A549 (cell line): Measurements from ENCODE around the gene LAMC2.

Experiments used
- CTCF ChIP-seq: fragments of >200 bp; sonication (Bioruptor Twin); formaldehyde crosslinking; IDR thresholded peaks from 3 replicates; pipeline ENCODE4 v1.5.1; 2016
- EP300 ChIP-seq, 2 experiments: fragments of >200 bp; sonication (Bioruptor Twin); formaldehyde crosslinking; IDR thresholded peaks; 2 replicates in 1 of 2; 3 replicates in 1 of 2; pipeline ENCODE4 v1.6.1; 2016 to 2017
- ESRRA ChIP-seq: fragments of 150-350 bp; IDR thresholded peaks from 2 replicates; pipeline ENCODE4 v1.6.1; 2014; ENCODE audit warnings: mild to moderate bottlenecking, low read length, borderline replicate concordance
- KDM1A ChIP-seq: fragments of 200-600 bp; sonication (generic); IDR thresholded peaks from 2 replicates; pipeline ENCODE4 v1.6.1; 2016; ENCODE audit warnings: low read depth, mild to moderate bottlenecking
- MAFK ChIP-seq: fragments of 450-650 bp; IDR thresholded peaks from 2 replicates; pipeline ENCODE4 v1.6.1; 2014; ENCODE audit not compliant: partially characterized antibody
- PHF8 ChIP-seq: fragments of 200-600 bp; sonication (generic); IDR thresholded peaks from 2 replicates; pipeline ENCODE4 v1.6.1; 2016; ENCODE audit warnings: low read depth, mild to moderate bottlenecking, antibody characterized with exemption, moderate library complexity, borderline replicate concordance
- POLR2A ChIP-seq: IDR thresholded peaks from 2 replicates; pipeline ENCODE4 v1.6.1; 2012; ENCODE audit warnings: mild to moderate bottlenecking, low read length
- POLR2AphosphoS2 ChIP-seq: conservative IDR thresholded peaks from 2 replicates; pipeline ENCODE4 v1.6.1; 2012; ENCODE audit warnings: low read length, improper control_type of control experiment, inconsistent platforms
- SMC3 ChIP-seq: fragments of >200 bp; sonication (Bioruptor Twin); formaldehyde crosslinking; IDR thresholded peaks from 3 replicates; pipeline ENCODE4 v1.6.1; 2018; ENCODE audit warnings: inconsistent platforms
- TF ChIP-seq, protein P1 (sequence below): fragments of 200-600 bp; sonication (generic); IDR thresholded peaks from 2 replicates; pipeline ENCODE4 v1.6.1; 2016; ENCODE audit warnings: antibody characterized with exemption, mild to moderate bottlenecking, moderate library complexity

- TF ChIP-seq PHF8, result no peak
- no peak for TF ChIP-seq ESRRA
- TF ChIP-seq, protein P1, sequence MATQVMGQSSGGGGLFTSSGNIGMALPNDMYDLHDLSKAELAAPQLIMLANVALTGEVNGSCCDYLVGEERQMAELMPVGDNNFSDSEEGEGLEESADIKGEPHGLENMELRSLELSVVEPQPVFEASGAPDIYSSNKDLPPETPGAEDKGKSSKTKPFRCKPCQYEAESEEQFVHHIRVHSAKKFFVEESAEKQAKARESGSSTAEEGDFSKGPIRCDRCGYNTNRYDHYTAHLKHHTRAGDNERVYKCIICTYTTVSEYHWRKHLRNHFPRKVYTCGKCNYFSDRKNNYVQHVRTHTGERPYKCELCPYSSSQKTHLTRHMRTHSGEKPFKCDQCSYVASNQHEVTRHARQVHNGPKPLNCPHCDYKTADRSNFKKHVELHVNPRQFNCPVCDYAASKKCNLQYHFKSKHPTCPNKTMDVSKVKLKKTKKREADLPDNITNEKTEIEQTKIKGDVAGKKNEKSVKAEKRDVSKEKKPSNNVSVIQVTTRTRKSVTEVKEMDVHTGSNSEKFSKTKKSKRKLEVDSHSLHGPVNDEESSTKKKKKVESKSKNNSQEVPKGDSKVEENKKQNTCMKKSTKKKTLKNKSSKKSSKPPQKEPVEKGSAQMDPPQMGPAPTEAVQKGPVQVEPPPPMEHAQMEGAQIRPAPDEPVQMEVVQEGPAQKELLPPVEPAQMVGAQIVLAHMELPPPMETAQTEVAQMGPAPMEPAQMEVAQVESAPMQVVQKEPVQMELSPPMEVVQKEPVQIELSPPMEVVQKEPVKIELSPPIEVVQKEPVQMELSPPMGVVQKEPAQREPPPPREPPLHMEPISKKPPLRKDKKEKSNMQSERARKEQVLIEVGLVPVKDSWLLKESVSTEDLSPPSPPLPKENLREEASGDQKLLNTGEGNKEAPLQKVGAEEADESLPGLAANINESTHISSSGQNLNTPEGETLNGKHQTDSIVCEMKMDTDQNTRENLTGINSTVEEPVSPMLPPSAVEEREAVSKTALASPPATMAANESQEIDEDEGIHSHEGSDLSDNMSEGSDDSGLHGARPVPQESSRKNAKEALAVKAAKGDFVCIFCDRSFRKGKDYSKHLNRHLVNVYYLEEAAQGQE, result no peak
- no peak for TF ChIP-seq CTCF
- TF ChIP-seq POLR2A, result no peak
- TF ChIP-seq MAFK, result no peak
- no peak for TF ChIP-seq POLR2AphosphoS2
- TF ChIP-seq EP300 (IDR thresholded peaks at IDR 0.05), result no peak
- no peak for TF ChIP-seq SMC3
- TF ChIP-seq KDM1A, result no peak
Observed at GRCh38 chr1:183209533-183210158, 23.6 kb downstream of the LAMC2 start.
